Stomach (tissue), 19 donors: ENCODE results near the gene ZNF749. TPM values are rescaled to one million over a fixed set of nuclear protein-coding genes. Genes with fewer than 3 reads are reported as not detected.

Source experiments
- DNase-seq, 2 donors: peaks; one replicate each; pipeline versions ENCODE4 v3.0.0 to v3.0.0-alpha.2; 2013 to 2019
- H3K27ac ChIP-seq, 5 donors: fragments of 200-600 bp in 4 of 5; sonication (generic) in 4 of 5; one replicate each; pipeline ENCODE4 v1.5.1; 2013 to 2019; ENCODE audit warnings: mild to moderate bottlenecking in 1 of 5, moderate library complexity in 1 of 5
- H3K27me3 ChIP-seq, 3 donors: fragments of 200-600 bp; sonication (generic); one replicate each; pipeline ENCODE4 v1.5.1; 2017 to 2019; ENCODE audit warnings: mixed run types in 1 of 3
- H3K36me3 ChIP-seq, 4 donors: fragments of 200-600 bp; sonication (generic); 1 replicate in 3 of 4; 2 replicates in 1 of 4; pipeline ENCODE4 v1.5.1; 2016 to 2019
- H3K4me1 ChIP-seq, 4 donors: fragments of 200-600 bp; sonication (generic); one replicate each; pipeline ENCODE4 v1.5.1; 2016 to 2019
- H3K4me3 ChIP-seq, 4 donors: fragments of 200-600 bp; sonication (generic) in 3 of 4; one replicate each; pipeline ENCODE4 v1.5.1; 2016 to 2019; ENCODE audit warnings: mild to moderate bottlenecking in 1 of 4
- H3K9me3 ChIP-seq, 4 donors: fragments of 200-600 bp; sonication (generic); one replicate each; pipeline ENCODE4 v1.5.1; 2016 to 2019
- CTCF ChIP-seq, 7 experiments: fragments of 450-650 bp in 4 of 7; fragments of 200-600 bp in 3 of 7; sonication (generic) in 3 of 7; IDR thresholded peaks; one replicate each; pipeline ENCODE4 v1.5.1; 2016 to 2019; ENCODE audit warnings: antibody characterized with exemption in 7 of 7, control low read depth in 2 of 7, mild to moderate bottlenecking in 1 of 7
- EP300 ChIP-seq: sonication (generic); formaldehyde crosslinking; IDR thresholded peaks from one replicate; pipeline ENCODE4 v1.6.1; 2017; ENCODE audit warnings: antibody characterized with exemption
- POLR2A ChIP-seq, 4 donors: fragments of 450-650 bp; IDR thresholded peaks; one replicate each; pipeline ENCODE4 v1.6.1; 2016; ENCODE audit warnings: antibody characterized with exemption in 4 of 4, control low read depth in 2 of 4, mild to moderate bottlenecking in 1 of 4, moderate library complexity in 1 of 4
- POLR2AphosphoS5 ChIP-seq, 3 donors: sonication (generic); formaldehyde crosslinking; IDR thresholded peaks; one replicate each; pipeline ENCODE4 v1.6.1; 2016; ENCODE audit warnings: antibody characterized with exemption in 3 of 3
- WGBS, 5 donors: extraction: QIAGEN DNeasy Blood & Tissue Kit in 3 of 5; methylation state at CpG; one replicate each; pipeline versions ENCODE4 v1.1.5 to v1.1.7; 2013 to 2018; 5-methylcytosine and 5-hydroxymethylcytosine counted together
- intact Hi-C: fragments of 100-400 bp; cut with DNase I; formaldehyde crosslinking; loops from one replicate; pipeline ENCODE4 v1.15.1; 2023; ENCODE audit warnings: low total_unique reads
- long read RNA-seq, 10 donors: transcript quantifications; one replicate each; lab custom pipeline, GENCODE V29; 2026
- polyA plus RNA-seq, 3 donors: library from polyadenylated mRNA; stranded (reverse); fragments of 200-250 nt; gene quantifications; one replicate each; pipeline ENCODE4 v1.2.3, GENCODE V29; 2013
- total RNA-seq, 5 donors: library from RNA; depleted of rRNA; stranded (reverse); fragments of >200 nt; gene quantifications; one replicate each; pipeline versions ENCODE4 v1.1.0 to v1.2.3, GENCODE V29; 2014 to 2016
- donor health status: healthy with polysubstance abuse.
- donor health status: Bipolar disorder and iron deficiency.
- donor health status: healthy.

ZNF749 gene
- 10 to 100 TPM in 3 of 5 donors, 1 to 10 TPM in 2; 5.3 to 28.1 (median 11.7) TPM for total RNA-seq
- 1 to 10 TPM; 4.6 to 7.9 (median 6.7) TPM for polyA plus RNA-seq
- long read RNA-seq, donor 1, partial matches to known transcripts: 0 of 1 reads
- long read RNA-seq, donor 1, other reads (novel, unspliced or antisense): 0 of 1 reads
- long read RNA-seq, donor 2: 0 reads
- long read RNA-seq, donor 3: 0 reads
- long read RNA-seq, donor 4, partial matches to known transcripts: 0 of 1 reads
- long read RNA-seq, donor 4, other reads (novel, unspliced or antisense): 0 of 1 reads
- long read RNA-seq, donor 5, partial matches to known transcripts: 0 of 1 reads
- long read RNA-seq, donor 5, other reads (novel, unspliced or antisense): 0 of 1 reads
- long read RNA-seq, donor 6, transcript ZNF749-203 (2 exons, 677 nt): major isoform, 7 of 19 reads
- long read RNA-seq, donor 6, partial matches to known transcripts: 0 of 19 reads
- long read RNA-seq, donor 6, other reads (novel, unspliced or antisense): 11 of 19 reads
- long read RNA-seq, donor 7, partial matches to known transcripts: 0 of 3 reads
- long read RNA-seq, donor 7, other reads (novel, unspliced or antisense): 0 of 3 reads
- long read RNA-seq, donor 8, partial matches to known transcripts: 0 of 10 reads
- long read RNA-seq, donor 8, other reads (novel, unspliced or antisense): 6 of 10 reads
- long read RNA-seq, donor 9: 0 reads
- long read RNA-seq, donor 10, partial matches to known transcripts: 0 of 5 reads
- long read RNA-seq, donor 10, other reads (novel, unspliced or antisense): 0 of 5 reads

GRCh38 chr19:57435062-57435978, at the start of gene ZNF749:
TSS of gene ZNF749 (plus strand) at chr19:57435325. CDS start at chr19:57435579, 254 bp downstream.
- H3K27me3 ChIP-seq: no peaks in the 10 kb centered on the region
- intact Hi-C loops: no loop called here
- H3K4me3 ChIP-seq: peak within 1 kb of the TSS; percentile 76 to 99 (median 86)
- TF ChIP-seq POLR2AphosphoS5 (IDR thresholded peaks at IDR 0.05) (peak; percentile 10 to 83 (median 81)), POLR2A (IDR thresholded peaks at IDR 0.05) (no peak), EP300 (no peak), CTCF (IDR thresholded peaks at IDR 0.05) (no peak)
- peaks cover 0 to 29% (median 20%) of the 10 kb centered on the region in 4 donors for H3K36me3 ChIP-seq
- 0% methylated on average over 45 to 61 of the region's 61 CpGs for WGBS, 5 donors
- H3K4me1 ChIP-seq: peaks cover 7 to 26% (median 23%) of the 10 kb centered on the region in 4 donors
- H3K9me3 ChIP-seq: peaks cover 0 to 29% (median 10%) of the 10 kb centered on the region in 4 donors
- peak; percentile 98 to 100 for DNase-seq
- H3K27ac ChIP-seq: peak within 1 kb of the TSS; percentile 65 to 83 (median 75)

GRCh38 chr19:57389194-57389729, 45.9 kb upstream of the ZNF749 start:
- intact Hi-C loops: no loop called here
- no peak for DNase-seq
- TF ChIP-seq POLR2AphosphoS5 (IDR thresholded peaks at IDR 0.05): no peak
- no peak for TF ChIP-seq POLR2A (IDR thresholded peaks at IDR 0.05)
- TF ChIP-seq EP300: no peak
- TF ChIP-seq CTCF (IDR thresholded peaks at IDR 0.05): no peak
- peaks cover 0 to 25% (median 20%) of the 10 kb centered on the region in 4 donors for H3K4me1 ChIP-seq
- peak overlapping the region; percentile 64 to 96 (median 85) for H3K4me3 ChIP-seq
- peaks cover 0 to 25% (median 14%) of the 10 kb centered on the region in 4 donors for H3K9me3 ChIP-seq
- 55 to 58% (median 56%) methylated on average over 11 of the region's 11 CpGs for WGBS, 5 donors
- peak overlapping the region; percentile 75 to 97 (median 85) for H3K27ac ChIP-seq
- no peaks in the 10 kb centered on the region for H3K27me3 ChIP-seq
- peaks cover 5 to 23% (median 18%) of the 10 kb centered on the region in 4 donors for H3K36me3 ChIP-seq

GRCh38 chr19:57389730-57390598, 45.2 kb upstream of the ZNF749 start, which contains the start of gene ZNF548:
TSS of gene ZNF548 (plus strand) at chr19:57389854. CDS start at chr19:57390100, 246 bp downstream.
- Histone ChIP-seq H3K27ac (peak within 1 kb of the TSS; percentile 75 to 97 (median 85)), H3K36me3 (peaks cover 10 to 29% (median 24%) of the 10 kb centered on the region in 4 donors), H3K4me1 (peaks cover 0 to 25% (median 20%) of the 10 kb centered on the region in 4 donors), H3K4me3 (peak within 1 kb of the TSS; percentile 64 to 96 (median 85)), H3K27me3 (no peaks in the 10 kb centered on the region), H3K9me3 (peaks cover 0 to 29% (median 18%) of the 10 kb centered on the region in 4 donors)
- intact Hi-C loops: no loop called here
- peak; percentile 95 to 99 for DNase-seq
- WGBS, 5 donors: 1 to 2% (median 1%) methylated on average over 18 to 50 of the region's 50 CpGs
- TF ChIP-seq POLR2AphosphoS5 (IDR thresholded peaks at IDR 0.05): peak; percentile 75 to 97 (median 92)
- peak in 2 of 7 experiments; percentile 10 to 41 for TF ChIP-seq CTCF (IDR thresholded peaks at IDR 0.05)
- TF ChIP-seq EP300: peak; percentile 20
- TF ChIP-seq POLR2A (IDR thresholded peaks at IDR 0.05): no peak
